ENCODE results near the gene PPM1L.
"Not testable (repeated sequence)": the region's sequence is repeated elsewhere in the genome, so short reads cannot be mapped to it uniquely, and the experiment has no call there.

The PPM1L gene

GRCh38 chr3:160755776-160756304 lies at the start of gene PPM1L:
Gene PPM1L (plus strand): TSS chr3:160756231.
- DNase-seq = peak; percentile 56

- peak; percentile 23 for DNase-seq
Observed at GRCh38 chr3:160707187-160707794, 48.7 kb upstream of the PPM1L start.

- DNase-seq = no peak
Observed at GRCh38 chr3:160709477-160710182, 46.4 kb upstream of the PPM1L start.

GRCh38 chr3:160713144-160713543 lies 42.9 kb upstream of the PPM1L start:
- not testable (repeated sequence) for DNase-seq

- DNase-seq = no peak
Observed at GRCh38 chr3:160719710-160720109, 36.3 kb upstream of the PPM1L start.

- DNase-seq = no peak
Observed at GRCh38 chr3:160720123-160720746, 35.8 kb upstream of the PPM1L start.

- no peak for DNase-seq
Observed at GRCh38 chr3:160722331-160722730, 33.7 kb upstream of the PPM1L start.

- no peak for DNase-seq
Observed at GRCh38 chr3:160725338-160725737, 30.7 kb upstream of the PPM1L start.

- DNase-seq = no peak
Observed at GRCh38 chr3:160735826-160736225, 20.2 kb upstream of the PPM1L start.

- no peak for DNase-seq
Observed at GRCh38 chr3:160738048-160738447, 18.0 kb upstream of the PPM1L start.

- no peak for DNase-seq
Observed at GRCh38 chr3:160739079-160739478, 17.0 kb upstream of the PPM1L start.

GRCh38 chr3:160746976-160747375 lies 9.1 kb upstream of the PPM1L start:
- no peak for DNase-seq

GRCh38 chr3:160747422-160747821 lies 8.6 kb upstream of the PPM1L start:
- no peak for DNase-seq

GRCh38 chr3:160748231-160748630 lies 7.8 kb upstream of the PPM1L start:
- no peak for DNase-seq

GRCh38 chr3:160748787-160749186 lies 7.2 kb upstream of the PPM1L start:
- no peak for DNase-seq

GRCh38 chr3:160753953-160754352 lies 2.1 kb upstream of the PPM1L start:
- no peak for DNase-seq

GRCh38 chr3:160754371-160754854 lies 1.6 kb upstream of the PPM1L start:
- peak; percentile 7 for DNase-seq

- peak; percentile 85 for DNase-seq
Observed at GRCh38 chr3:160754855-160755747, 930 bp upstream of the PPM1L start.

GRCh38 chr3:160757233-160758106 lies 1.4 kb downstream of the PPM1L start:
- no peak for DNase-seq

- no peak for DNase-seq
Observed at GRCh38 chr3:160758929-160759577, 3.0 kb downstream of the PPM1L start.

GRCh38 chr3:160763073-160763472 lies 7.0 kb downstream of the PPM1L start:
- no peak for DNase-seq

Measured in activated CD4-positive, alpha-beta T cell treated with anti-CD3 and anti-CD28 coated beads, Interleukin-2, amount 50 U/mL, for 1 hour (primary cell).